NCI-H2107 treated with DMSO at 0.1 percent for 48 hours (cell line): ENCODE measurements around the gene MECR.

Experiments
- DNase-seq: peaks from one replicate; lab custom pipeline; 2025; ENCODE audit not compliant: unreplicated experiment; lab: John Stamatoyannopoulos, UW

MECR gene

GRCh38 chr1:29256394-29256793 lies 25.7 kb upstream of the MECR start:
- DNase-seq: peak; percentile 22

GRCh38 chr1:29255134-29255666 lies 24.5 kb upstream of the MECR start:
- DNase-seq: no peak

- DNase-seq: no peak
Observed at GRCh38 chr1:29254346-29254745, 23.6 kb upstream of the MECR start.

- DNase-seq: no peak
Observed at GRCh38 chr1:29253180-29253579, 22.4 kb upstream of the MECR start.

- no peak for DNase-seq
Observed at GRCh38 chr1:29251164-29252124, 20.7 kb upstream of the MECR start.

GRCh38 chr1:29249951-29250581 lies 19.3 kb upstream of the MECR start:
- no peak for DNase-seq

- DNase-seq: no peak
Observed at GRCh38 chr1:29249170-29249691, 18.5 kb upstream of the MECR start.

- no peak for DNase-seq
Observed at GRCh38 chr1:29248409-29248808, 17.7 kb upstream of the MECR start.

GRCh38 chr1:29247571-29248273 lies 17.0 kb upstream of the MECR start:
- no peak for DNase-seq

- DNase-seq: no peak
Observed at GRCh38 chr1:29247044-29247443, 16.3 kb upstream of the MECR start.

GRCh38 chr1:29245876-29246275 lies 15.1 kb upstream of the MECR start:
- DNase-seq: no peak

- no peak for DNase-seq
Observed at GRCh38 chr1:29245261-29245660, 14.5 kb upstream of the MECR start.

GRCh38 chr1:29243871-29244200 lies 13.1 kb upstream of the MECR start:
- DNase-seq: no peak

- DNase-seq: no peak
Observed at GRCh38 chr1:29243023-29243870, 12.5 kb upstream of the MECR start.

- DNase-seq: no peak
Observed at GRCh38 chr1:29240986-29241385, 10.3 kb upstream of the MECR start.

GRCh38 chr1:29240400-29240837 lies 9.7 kb upstream of the MECR start:
- no peak for DNase-seq

- DNase-seq: no peak
Observed at GRCh38 chr1:29239142-29239541, 8.4 kb upstream of the MECR start.

- no peak for DNase-seq
Observed at GRCh38 chr1:29238620-29239002, 7.9 kb upstream of the MECR start.

GRCh38 chr1:29237852-29238619 lies 7.3 kb upstream of the MECR start:
- no peak for DNase-seq
